KMS-11 (cell line): Measurements from ENCODE around the gene SLC30A10.

Experiments
- H2AFZ ChIP-seq: fragments of 200-600 bp; sonication (generic); 2 replicates; pipeline ENCODE4 v1.6.1; 2016; ENCODE audit warnings: antibody characterized with exemption, mixed run types, low read depth
- H3K27ac ChIP-seq: fragments of 200-600 bp; sonication (generic); 2 replicates; pipeline ENCODE4 v1.6.1; 2016; ENCODE audit warnings: mild to moderate bottlenecking, mixed run types
- H3K27me3 ChIP-seq: fragments of 200-600 bp; sonication (generic); 2 replicates; pipeline ENCODE4 v1.6.1; 2017; ENCODE audit warnings: mild to moderate bottlenecking, low read depth, mixed run types, moderate library complexity; ENCODE audit not compliant: insufficient read depth
- H3K36me3 ChIP-seq: fragments of 200-600 bp; sonication (generic); 2 replicates; pipeline ENCODE4 v1.6.1; 2017; ENCODE audit warnings: mild to moderate bottlenecking, mixed run types; ENCODE audit not compliant: insufficient read depth
- H3K4me1 ChIP-seq: fragments of 200-600 bp; sonication (generic); 2 replicates; pipeline ENCODE4 v1.6.1; 2016; ENCODE audit warnings: mild to moderate bottlenecking, low read depth, mixed run types; ENCODE audit not compliant: poor library complexity, severe bottlenecking
- H3K4me2 ChIP-seq: fragments of 200-600 bp; sonication (generic); 2 replicates; pipeline ENCODE4 v1.7.0; 2016; ENCODE audit warnings: mild to moderate bottlenecking, mixed run types
- H3K4me3 ChIP-seq: fragments of 200-600 bp; sonication (generic); IDR thresholded peaks from 2 replicates; pipeline ENCODE4 v1.6.1; 2017; ENCODE audit warnings: low read depth, low read length, mixed read lengths; ENCODE audit not compliant: insufficient read depth
- H3K79me2 ChIP-seq: fragments of 200-600 bp; sonication (generic); 2 replicates; pipeline ENCODE4 v1.6.1; 2016; ENCODE audit warnings: low read depth, mixed run types; ENCODE audit not compliant: insufficient read depth
- H3K9ac ChIP-seq: fragments of 200-600 bp; sonication (generic); 2 replicates; pipeline ENCODE4 v1.6.1; 2016; ENCODE audit warnings: mild to moderate bottlenecking, mixed run types
- H4K20me1 ChIP-seq: fragments of 200-600 bp; sonication (generic); 2 replicates; pipeline ENCODE4 v1.6.1; 2016; ENCODE audit warnings: mild to moderate bottlenecking, mixed run types; ENCODE audit not compliant: insufficient read depth
- TF ChIP-seq, protein P1 (sequence below): fragments of 200-600 bp; sonication (generic); conservative IDR thresholded peaks from 2 replicates; pipeline ENCODE4 v1.6.1; 2017; ENCODE audit warnings: low read depth, mild to moderate bottlenecking, antibody characterized with exemption, low read length, moderate library complexity, mixed read lengths

SLC30A10 gene

DNA sequence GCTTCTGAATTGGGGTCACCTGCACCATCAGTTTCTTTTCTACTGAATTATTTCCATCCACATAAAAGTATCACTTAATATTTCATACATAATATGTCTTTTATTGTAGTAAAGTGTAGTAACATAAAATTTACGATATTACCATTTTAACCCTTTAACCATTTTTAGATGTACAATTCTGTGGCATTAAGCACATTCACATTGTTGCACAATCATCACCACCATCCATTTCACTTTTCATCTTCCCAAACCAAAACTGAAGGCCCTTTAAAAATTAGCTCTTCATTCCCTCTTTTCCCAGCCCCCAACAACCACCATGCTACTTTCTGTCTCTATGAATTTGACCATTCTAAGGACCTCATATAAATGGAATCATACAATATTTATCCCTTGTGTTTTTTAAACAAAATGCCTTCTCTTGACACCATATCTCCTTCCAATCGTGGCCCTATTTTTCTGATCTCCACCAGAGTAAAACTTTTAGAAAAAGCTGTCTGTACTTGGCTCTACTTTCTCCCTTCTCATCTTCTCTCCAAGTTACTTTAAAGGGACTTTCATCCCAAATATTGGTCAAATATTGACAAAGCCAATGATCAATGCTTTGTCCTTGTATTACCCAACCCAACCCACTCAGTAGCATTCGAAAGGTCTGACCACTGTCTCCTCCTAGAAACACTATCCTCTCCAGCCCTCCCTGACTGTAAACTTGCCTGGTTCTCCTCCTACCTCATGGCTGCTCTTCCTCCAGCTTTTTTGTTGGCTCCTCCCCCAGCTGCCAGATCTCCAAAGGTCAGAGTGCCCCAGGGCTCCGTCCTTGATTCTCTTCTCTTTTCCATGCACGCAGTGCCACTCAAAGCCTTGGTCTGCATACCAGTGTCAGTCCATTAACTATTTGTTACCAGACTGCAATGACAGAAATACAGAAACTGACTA is 44.7 kb downstream of the SLC30A10 start:
- H3K9ac ChIP-seq: no peak overlapping the region
- H2AFZ ChIP-seq: no peak overlapping the region
- no peak overlapping the region for H3K4me2 ChIP-seq
- no peak overlapping the region for H3K27ac ChIP-seq
- H3K36me3 ChIP-seq: no peaks in the 10 kb centered on the region
- no peaks in the 10 kb centered on the region for H3K79me2 ChIP-seq
- no peak overlapping the region for H3K4me3 ChIP-seq
- no peaks in the 10 kb centered on the region for H3K27me3 ChIP-seq
- TF ChIP-seq, protein P1, sequence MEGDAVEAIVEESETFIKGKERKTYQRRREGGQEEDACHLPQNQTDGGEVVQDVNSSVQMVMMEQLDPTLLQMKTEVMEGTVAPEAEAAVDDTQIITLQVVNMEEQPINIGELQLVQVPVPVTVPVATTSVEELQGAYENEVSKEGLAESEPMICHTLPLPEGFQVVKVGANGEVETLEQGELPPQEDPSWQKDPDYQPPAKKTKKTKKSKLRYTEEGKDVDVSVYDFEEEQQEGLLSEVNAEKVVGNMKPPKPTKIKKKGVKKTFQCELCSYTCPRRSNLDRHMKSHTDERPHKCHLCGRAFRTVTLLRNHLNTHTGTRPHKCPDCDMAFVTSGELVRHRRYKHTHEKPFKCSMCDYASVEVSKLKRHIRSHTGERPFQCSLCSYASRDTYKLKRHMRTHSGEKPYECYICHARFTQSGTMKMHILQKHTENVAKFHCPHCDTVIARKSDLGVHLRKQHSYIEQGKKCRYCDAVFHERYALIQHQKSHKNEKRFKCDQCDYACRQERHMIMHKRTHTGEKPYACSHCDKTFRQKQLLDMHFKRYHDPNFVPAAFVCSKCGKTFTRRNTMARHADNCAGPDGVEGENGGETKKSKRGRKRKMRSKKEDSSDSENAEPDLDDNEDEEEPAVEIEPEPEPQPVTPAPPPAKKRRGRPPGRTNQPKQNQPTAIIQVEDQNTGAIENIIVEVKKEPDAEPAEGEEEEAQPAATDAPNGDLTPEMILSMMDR: no peak
- H4K20me1 ChIP-seq: no peaks in the 10 kb centered on the region
- no peaks in the 10 kb centered on the region for H3K4me1 ChIP-seq

DNA sequence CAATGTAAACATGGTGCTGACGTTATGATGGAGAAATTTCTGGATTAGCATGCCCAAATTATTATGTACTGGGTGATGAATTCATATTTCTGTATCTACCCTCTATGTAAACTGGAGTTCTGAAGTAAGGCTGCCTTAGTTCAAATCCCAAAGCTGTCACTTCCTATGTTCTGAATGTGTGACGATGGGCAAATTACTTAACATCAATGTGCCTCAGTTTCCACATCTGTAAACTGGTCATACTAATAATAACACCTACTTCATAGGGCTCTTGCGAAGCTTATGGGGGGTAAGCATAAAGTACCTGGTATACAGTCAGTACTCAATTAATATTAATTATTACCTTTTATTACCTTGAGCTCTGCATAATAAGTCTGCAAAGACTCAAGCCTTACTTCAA is 45.6 kb downstream of the SLC30A10 start:
- H3K36me3 ChIP-seq: no peaks in the 10 kb centered on the region
- TF ChIP-seq, protein P1: no peak
- H3K4me3 ChIP-seq: no peak overlapping the region
- H3K27ac ChIP-seq: no peak overlapping the region
- no peak overlapping the region for H3K9ac ChIP-seq
- no peaks in the 10 kb centered on the region for H3K27me3 ChIP-seq
- no peak overlapping the region for H3K4me2 ChIP-seq
- no peaks in the 10 kb centered on the region for H3K79me2 ChIP-seq
- H4K20me1 ChIP-seq: no peaks in the 10 kb centered on the region
- H2AFZ ChIP-seq: no peak overlapping the region
- H3K4me1 ChIP-seq: no peaks in the 10 kb centered on the region

DNA sequence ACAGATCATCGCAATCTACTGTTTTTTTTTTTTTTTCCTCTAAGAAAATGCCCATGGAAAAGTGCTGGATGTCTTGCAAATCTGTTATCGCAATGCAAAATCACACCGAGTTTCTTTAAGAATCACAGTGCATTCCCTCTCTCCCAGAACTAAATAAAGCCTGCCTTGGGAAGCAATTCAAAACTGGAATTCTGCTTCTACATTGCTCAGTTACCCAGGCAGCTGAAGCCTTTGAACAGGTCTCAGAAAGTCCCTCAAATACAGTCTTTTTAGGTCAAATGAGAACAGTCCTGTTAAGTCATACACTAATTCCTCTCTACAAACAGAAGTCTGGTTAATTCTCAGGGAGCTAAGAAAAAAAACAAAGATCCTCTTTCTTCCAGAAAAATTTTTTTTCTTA is 46.3 kb downstream of the SLC30A10 start:
- Histone ChIP-seq H2AFZ (no peak overlapping the region), H3K79me2 (no peaks in the 10 kb centered on the region), H3K4me3 (no peak overlapping the region), H3K36me3 (no peaks in the 10 kb centered on the region), H3K27ac (no peak overlapping the region), H3K4me1 (no peaks in the 10 kb centered on the region), H3K27me3 (no peaks in the 10 kb centered on the region), H3K4me2 (no peak overlapping the region), H4K20me1 (no peaks in the 10 kb centered on the region), H3K9ac (no peak overlapping the region)
- TF ChIP-seq, protein P1: no peak

DNA sequence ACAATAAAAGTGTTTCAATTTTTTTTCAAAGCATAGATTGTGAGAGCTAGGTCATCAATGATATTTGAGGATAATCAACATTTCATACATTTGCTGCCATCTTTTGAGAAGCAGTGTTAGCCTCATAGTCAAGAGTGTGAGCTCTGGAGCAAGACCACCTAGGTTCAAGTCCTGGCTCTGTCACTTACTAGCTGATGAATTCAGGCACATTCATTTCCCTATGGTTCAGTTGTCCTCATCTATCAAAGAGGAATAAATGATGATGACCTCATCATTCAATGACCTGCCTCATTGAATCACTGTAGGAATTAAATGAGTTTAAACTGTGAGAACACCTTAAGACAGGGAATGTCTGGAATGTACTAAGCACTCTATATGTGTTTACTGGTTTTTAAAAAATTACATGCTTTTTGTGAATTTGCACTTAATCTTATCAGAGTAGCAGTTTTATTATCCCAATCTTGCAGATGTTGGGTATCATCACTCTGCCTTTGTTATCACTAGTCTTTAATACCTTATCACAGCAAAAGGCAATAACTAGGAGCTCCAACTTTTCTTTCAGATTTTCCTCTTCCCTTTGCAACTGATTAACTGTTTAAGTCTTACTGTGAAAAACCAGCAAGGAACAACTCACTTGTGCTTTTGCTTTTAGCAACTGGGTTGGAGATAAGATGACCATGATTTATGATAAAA is 47.4 kb downstream of the SLC30A10 start:
- Histone ChIP-seq H3K4me2 (no peak overlapping the region), H3K4me1 (no peaks in the 10 kb centered on the region), H3K27ac (no peak overlapping the region), H3K4me3 (no peak overlapping the region), H3K27me3 (no peaks in the 10 kb centered on the region), H3K36me3 (no peaks in the 10 kb centered on the region), H2AFZ (no peak overlapping the region), H4K20me1 (no peaks in the 10 kb centered on the region), H3K79me2 (no peaks in the 10 kb centered on the region), H3K9ac (no peak overlapping the region)
- TF ChIP-seq, protein P1: no peak
